Measurements from ENCODE around the gene NUP188. TPM values are rescaled to one million over a fixed set of nuclear protein-coding genes. Genes with fewer than 3 reads are reported as not detected.

Gene NUP188
- polyA plus RNA-seq, 1 donor from 2014 or later, result 24.0 TPM

GRCh38 chr9:129012343-129012742 is 64.8 kb downstream of the NUP188 start:
- no peaks in the 10 kb centered on the region for H3K27me3 ChIP-seq (ENCODE audit: insufficient read depth, low read depth, low read length)
- H3K4me3 ChIP-seq (ENCODE audit: low read length), result no peak overlapping the region
- H3F3A ChIP-seq (ENCODE audit: insufficient read depth, low read length, poor library complexity, severe bottlenecking), result no peaks in the 10 kb centered on the region
- no peaks in the 10 kb centered on the region for H3K9me3 ChIP-seq (ENCODE audit: low read length)
- no peak overlapping the region for H3K4me2 ChIP-seq (ENCODE audit: low read length)
- no peaks in the 10 kb centered on the region for H3K79me2 ChIP-seq (replicated peaks; ENCODE audit: insufficient read depth, low read length)
- TF ChIP-seq SMC3 (conservative IDR thresholded peaks at IDR 0.05; ENCODE audit: poor library complexity) (no peak), MXI1 (conservative IDR thresholded peaks at IDR 0.05; ENCODE audit: poor library complexity, severe bottlenecking) (no peak), TAF1 (IDR thresholded peaks at IDR 0.05; ENCODE audit: low read depth) (no peak), RAD21 (conservative IDR thresholded peaks at IDR 0.05) (no peak), POLR2AphosphoS5 (IDR thresholded peaks at IDR 0.05) (no peak), CTCF (IDR thresholded peaks at IDR 0.05; ENCODE audit: poor library complexity, severe bottlenecking) (no peak), EZH2 (IDR thresholded peaks at IDR 0.05; ENCODE audit: borderline replicate concordance, insufficient read depth, low read length, poor library complexity, severe bottlenecking) (no peak), EP300 (conservative IDR thresholded peaks at IDR 0.05; ENCODE audit: poor library complexity, severe bottlenecking) (no peak), REST (IDR thresholded peaks at IDR 0.05; ENCODE audit: borderline replicate concordance) (no peak)
- no peak overlapping the region for H3K9ac ChIP-seq (ENCODE audit: low read length)
- H3K9me2 ChIP-seq (ENCODE audit: insufficient read depth, low read length), result no peaks in the 10 kb centered on the region
- H2AFZ ChIP-seq (ENCODE audit: low read depth, low read length), result no peak overlapping the region
- no peak overlapping the region for H3K27ac ChIP-seq (ENCODE audit: low read length)
- H4K20me1 ChIP-seq (ENCODE audit: insufficient read depth), result no peaks in the 10 kb centered on the region
- H3K36me3 ChIP-seq (ENCODE audit: insufficient read depth, low read length), result no peaks in the 10 kb centered on the region

GRCh38 chr9:129012893-129013448 is 65.5 kb downstream of the NUP188 start:
- H3K4me2 ChIP-seq (ENCODE audit: low read length), result no peak overlapping the region
- no peak overlapping the region for H2AFZ ChIP-seq (ENCODE audit: low read depth, low read length)
- H3K9me3 ChIP-seq (ENCODE audit: low read length), result no peaks in the 10 kb centered on the region
- no peaks in the 10 kb centered on the region for H3K36me3 ChIP-seq (ENCODE audit: insufficient read depth, low read length)
- TF ChIP-seq POLR2AphosphoS5 (IDR thresholded peaks at IDR 0.05), result no peak
- no peak for TF ChIP-seq REST (IDR thresholded peaks at IDR 0.05; ENCODE audit: borderline replicate concordance)
- no peak for TF ChIP-seq EP300 (conservative IDR thresholded peaks at IDR 0.05; ENCODE audit: poor library complexity, severe bottlenecking)
- no peak for TF ChIP-seq RAD21 (conservative IDR thresholded peaks at IDR 0.05)
- no peak for TF ChIP-seq SMC3 (conservative IDR thresholded peaks at IDR 0.05; ENCODE audit: poor library complexity)
- TF ChIP-seq MXI1 (conservative IDR thresholded peaks at IDR 0.05; ENCODE audit: poor library complexity, severe bottlenecking), result no peak
- no peak for TF ChIP-seq CTCF (IDR thresholded peaks at IDR 0.05; ENCODE audit: poor library complexity, severe bottlenecking)
- TF ChIP-seq TAF1 (IDR thresholded peaks at IDR 0.05; ENCODE audit: low read depth), result no peak
- TF ChIP-seq EZH2 (IDR thresholded peaks at IDR 0.05; ENCODE audit: borderline replicate concordance, insufficient read depth, low read length, poor library complexity, severe bottlenecking), result no peak
- H3K9ac ChIP-seq (ENCODE audit: low read length), result no peak overlapping the region
- H3K27me3 ChIP-seq (ENCODE audit: insufficient read depth, low read depth, low read length), result no peaks in the 10 kb centered on the region
- H4K20me1 ChIP-seq (ENCODE audit: insufficient read depth), result no peaks in the 10 kb centered on the region
- no peak overlapping the region for H3K4me3 ChIP-seq (ENCODE audit: low read length)
- no peak overlapping the region for H3K27ac ChIP-seq (ENCODE audit: low read length)
- H3F3A ChIP-seq (ENCODE audit: insufficient read depth, low read length, poor library complexity, severe bottlenecking), result no peaks in the 10 kb centered on the region
- no peaks in the 10 kb centered on the region for H3K9me2 ChIP-seq (ENCODE audit: insufficient read depth, low read length)
- H3K79me2 ChIP-seq (replicated peaks; ENCODE audit: insufficient read depth, low read length), result no peaks in the 10 kb centered on the region
